Skeletal muscle satellite cell (primary cell): Measurements from ENCODE around the gene TCHP. TPM values are rescaled to one million over a fixed set of nuclear protein-coding genes. Genes with fewer than 3 reads are reported as not detected.

Experiments
- small RNA-seq: library from RNA; depleted of rRNA; stranded (forward); fragments of <200 nt; gene quantifications from one replicate; pipeline ENCODE3, GENCODE V24; 2012

TCHP gene

Small RNA genes within 50 kb of the gene (small RNA-seq; reads per million reads assigned to genes)
- gene RN7SL441P, result not detected
